Measurements from ENCODE around the gene BEND2.
"Not testable (repeated sequence)": the region's sequence is repeated elsewhere in the genome, so short reads cannot be mapped to it uniquely, and the experiment has no call there.

The BEND2 gene

DNA sequence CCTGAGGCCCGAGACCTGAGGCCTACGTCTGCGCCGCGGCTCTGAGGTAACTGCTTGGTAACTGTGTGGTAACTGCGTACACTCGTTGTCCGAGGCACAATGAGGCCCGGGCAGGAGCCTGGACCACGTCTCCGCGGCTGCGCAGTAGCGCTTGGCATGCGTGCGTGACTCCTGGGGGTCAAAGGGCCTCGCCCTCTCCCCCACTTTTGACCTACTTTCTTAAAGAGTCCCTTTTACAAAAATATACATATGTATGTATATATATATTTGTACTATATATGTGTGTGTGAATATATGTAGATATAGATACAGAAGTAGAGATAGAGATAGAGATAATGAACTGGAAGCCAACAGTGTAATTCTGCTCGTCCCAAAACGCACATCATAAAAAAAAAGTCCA, at the start of gene BEND2:
Gene BEND2 (minus strand): TSS at position 101 of the 400 bp plus-strand sequence. CDS start 136 bp downstream, outside the sequence.
- DNase-seq (ENCODE audit: extremely low read depth in 1 of 2, low read depth in 1 of 2), result no peak

DNA sequence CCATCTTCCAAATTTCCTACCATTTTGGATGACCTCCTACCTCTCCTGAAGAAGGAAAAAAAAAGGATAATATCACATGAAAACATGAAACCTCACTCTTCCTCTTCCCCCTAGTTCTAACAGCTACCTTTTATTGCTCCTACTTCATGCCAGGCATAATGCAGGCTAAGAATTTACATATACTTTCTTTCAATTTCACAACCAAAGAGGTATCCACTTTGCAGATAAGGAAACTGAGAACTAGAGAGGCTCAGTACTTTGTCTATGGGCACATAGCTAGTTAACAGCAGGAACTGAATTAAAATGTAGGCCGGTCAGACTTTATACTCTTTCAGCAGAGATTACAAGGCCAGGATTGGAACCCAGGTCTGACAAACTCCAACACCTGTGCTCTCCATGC, 34.4 kb upstream of the BEND2 start:
- no peak for DNase-seq (ENCODE audit: extremely low read depth in 1 of 2, low read depth in 1 of 2)

DNA sequence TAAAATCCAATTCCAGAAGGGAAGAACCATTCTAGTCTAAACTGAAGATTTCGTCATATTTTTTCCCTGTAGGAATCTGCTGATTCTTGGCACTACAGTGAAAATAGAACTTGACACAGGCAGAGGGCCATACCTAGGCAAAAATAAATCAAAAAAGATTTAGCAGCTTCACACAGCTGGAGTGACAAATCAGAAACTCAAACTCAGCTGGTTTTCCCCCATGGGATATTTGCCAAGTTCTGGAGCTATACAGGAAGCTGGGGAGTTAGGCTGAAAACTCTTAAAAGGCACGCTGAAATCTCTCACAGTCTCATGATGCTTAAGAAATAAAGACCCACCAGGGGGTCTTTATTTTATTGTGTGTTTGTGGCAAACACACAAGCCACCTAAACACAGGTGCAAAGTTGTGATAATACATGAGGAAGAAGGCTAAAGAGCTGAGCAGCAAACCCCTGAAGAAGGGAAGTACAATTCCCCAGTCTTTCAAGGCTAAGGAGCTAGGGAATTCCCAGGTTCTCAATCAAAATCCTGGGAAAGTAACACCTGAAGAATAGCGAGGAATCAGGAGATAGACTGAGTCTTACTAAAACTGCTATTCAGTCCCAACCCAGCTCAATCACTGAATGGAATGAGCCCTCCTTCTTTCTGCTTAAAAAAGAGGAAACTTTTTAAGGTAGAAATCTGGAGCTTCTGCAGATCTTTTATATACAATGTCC, 32.1 kb upstream of the BEND2 start:
- DNase-seq (ENCODE audit: extremely low read depth in 1 of 2, low read depth in 1 of 2), result no peak

DNA sequence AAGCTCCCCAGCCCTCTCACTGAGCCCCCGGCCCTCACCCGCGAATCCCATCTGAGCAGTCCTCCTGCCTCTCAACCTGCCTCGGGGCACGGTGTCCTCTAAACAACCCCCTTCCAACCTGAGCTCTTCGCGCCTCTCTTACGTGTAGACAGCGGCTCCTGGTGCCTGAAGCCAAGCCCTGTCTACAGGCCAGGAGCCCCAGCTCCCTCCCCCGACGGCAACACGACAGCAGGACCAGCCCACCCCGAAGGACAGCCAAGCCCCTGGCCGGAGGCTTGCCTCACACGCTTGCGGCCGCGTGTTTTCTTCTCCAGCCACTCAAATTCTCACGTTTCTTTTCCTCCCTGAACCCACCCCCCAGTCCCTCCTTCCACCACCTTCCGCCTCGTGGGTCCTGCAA, 9.0 kb upstream of the BEND2 start:
- not testable (repeated sequence) for DNase-seq (ENCODE audit: extremely low read depth in 1 of 2, low read depth in 1 of 2)

DNA sequence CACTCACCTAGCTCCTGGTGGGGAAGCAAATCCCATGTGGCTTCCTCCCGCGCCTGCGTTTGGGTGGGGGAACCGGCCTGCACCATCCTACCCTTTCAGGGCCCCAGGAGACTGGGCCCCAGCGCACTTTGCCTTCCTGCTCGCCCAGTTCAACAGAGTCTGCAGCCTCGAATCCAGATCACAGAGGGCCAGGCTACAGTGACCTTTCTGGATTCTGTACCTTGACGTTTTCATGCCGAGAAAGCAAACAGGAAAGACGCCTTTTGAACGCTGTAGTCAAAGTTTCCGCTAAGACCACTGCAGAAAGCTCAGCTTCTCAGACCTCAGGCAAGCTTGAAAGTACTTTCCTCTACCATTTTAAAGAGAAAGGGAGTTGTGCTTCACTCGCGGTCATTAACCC, 7.4 kb upstream of the BEND2 start:
- DNase-seq (ENCODE audit: extremely low read depth in 1 of 2, low read depth in 1 of 2), result no peak

DNA sequence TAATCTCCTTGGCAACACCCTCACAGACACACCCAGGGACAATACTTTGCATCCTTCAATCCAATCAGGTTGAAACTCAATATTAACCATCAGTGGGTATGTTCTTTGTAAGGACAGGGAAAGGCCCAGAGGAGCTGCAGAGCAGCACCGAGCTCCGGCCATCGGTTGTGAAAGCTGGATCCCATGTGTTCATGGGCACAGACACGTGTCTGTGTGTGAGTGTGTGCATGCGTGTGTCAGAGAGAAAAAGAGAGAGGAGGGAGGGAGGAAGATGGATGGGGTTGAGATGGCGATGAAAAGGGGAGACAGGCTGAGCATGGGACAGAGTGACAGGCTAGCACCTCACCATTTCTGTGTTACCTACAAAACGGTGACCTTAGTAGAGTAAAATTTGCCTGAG, 6.8 kb upstream of the BEND2 start:
- DNase-seq (ENCODE audit: extremely low read depth in 1 of 2, low read depth in 1 of 2), result no peak

DNA sequence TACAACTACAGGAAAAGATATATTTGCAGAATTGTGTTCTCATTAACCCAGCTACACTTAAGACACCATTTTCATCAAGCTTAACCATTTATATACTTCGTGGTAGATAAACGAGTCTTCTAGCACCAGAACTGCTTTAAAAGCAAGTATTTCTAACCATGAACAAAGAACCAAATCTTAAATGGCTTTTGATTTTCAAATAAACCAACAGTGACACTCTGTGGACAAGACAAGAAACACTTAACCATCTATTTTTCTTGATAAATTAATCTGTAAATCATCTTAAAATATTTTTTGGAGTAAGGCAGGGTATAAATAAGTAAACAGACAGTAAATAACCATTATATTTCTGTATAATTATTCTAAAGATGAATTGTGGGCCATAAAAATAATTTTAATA, 10.2 kb downstream of the BEND2 start:
- DNase-seq (ENCODE audit: extremely low read depth in 1 of 2, low read depth in 1 of 2), result no peak

DNA sequence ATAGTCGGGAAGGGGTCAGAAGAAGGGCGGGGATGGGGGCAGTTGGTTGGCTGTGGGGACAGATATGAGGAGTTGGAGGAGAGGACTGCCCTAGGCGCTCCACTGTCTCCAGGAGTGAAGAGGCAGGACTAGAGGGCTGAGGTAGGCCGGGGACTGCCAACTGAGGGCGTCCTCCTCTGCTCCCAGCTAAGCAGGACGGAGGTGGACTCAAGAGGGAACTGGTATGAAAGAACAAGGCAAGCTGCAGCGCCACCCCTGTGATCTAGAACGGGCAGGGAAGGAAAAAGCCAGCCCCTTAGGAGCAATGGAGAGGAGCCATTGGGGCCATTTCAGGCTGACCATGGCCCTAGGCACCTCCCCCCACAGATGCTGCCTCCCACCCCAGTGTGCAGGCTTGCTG, 14.0 kb downstream of the BEND2 start:
- DNase-seq (ENCODE audit: extremely low read depth in 1 of 2, low read depth in 1 of 2), result no peak

DNA sequence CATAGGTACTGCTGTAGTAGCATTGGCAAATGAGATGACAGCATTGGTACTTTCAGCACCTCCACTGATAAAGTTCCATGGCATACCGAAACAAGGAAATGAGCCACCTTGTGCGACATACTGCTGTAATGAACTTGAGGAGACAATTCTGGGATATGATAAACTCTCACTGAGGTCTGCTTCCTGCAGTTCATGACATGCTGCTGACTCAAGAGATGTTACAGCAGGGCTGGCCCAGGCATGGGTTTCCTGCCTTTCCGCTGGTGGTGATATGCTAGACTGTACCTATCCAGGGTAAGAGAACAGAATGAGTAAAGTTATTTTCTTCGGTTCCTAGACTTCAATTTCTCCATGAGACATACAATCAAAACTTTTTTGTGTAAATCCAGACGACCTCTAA, 17.1 kb downstream of the BEND2 start:
- no peak for DNase-seq (ENCODE audit: extremely low read depth in 1 of 2, low read depth in 1 of 2)

DNA sequence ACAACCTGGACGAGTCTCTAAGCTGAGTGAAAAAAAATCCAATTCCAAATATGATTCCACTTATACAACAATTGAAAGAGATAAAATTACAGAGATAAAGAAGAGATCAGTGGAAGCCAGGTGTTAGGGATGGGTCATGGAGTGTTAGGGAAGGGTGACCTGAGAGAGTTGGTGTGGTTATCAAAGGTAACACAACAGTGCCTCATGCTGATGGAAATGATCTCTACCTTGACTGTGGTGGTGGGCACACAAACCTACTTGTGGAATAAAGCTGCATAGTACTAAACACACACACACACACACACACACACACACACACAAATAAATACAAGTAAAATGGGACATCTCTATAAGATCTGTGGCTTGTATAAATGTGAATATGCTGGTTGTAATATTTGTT, 26.0 kb downstream of the BEND2 start:
- DNase-seq (ENCODE audit: extremely low read depth in 1 of 2, low read depth in 1 of 2), result no peak

DNA sequence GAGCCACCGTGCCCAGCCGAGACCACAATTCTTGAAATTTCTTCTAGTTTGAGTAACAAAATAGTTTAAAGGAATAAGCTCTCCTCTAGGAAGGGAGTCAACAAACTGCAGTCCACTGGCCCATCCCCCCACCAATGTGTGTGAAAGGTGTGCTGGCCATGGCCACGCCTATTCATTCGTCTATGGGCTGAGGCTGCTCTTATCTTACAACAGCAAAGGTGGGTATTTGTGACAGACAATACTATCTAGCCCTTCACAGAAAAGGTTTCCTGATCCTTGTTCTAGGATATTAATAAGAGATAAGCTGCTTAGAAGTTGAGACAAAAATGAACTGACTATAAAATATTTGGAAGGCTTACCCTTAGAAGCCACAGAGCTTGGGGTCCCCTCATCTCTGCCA, 41.2 kb downstream of the BEND2 start:
- DNase-seq (ENCODE audit: extremely low read depth in 1 of 2, low read depth in 1 of 2), result no peak

DNA sequence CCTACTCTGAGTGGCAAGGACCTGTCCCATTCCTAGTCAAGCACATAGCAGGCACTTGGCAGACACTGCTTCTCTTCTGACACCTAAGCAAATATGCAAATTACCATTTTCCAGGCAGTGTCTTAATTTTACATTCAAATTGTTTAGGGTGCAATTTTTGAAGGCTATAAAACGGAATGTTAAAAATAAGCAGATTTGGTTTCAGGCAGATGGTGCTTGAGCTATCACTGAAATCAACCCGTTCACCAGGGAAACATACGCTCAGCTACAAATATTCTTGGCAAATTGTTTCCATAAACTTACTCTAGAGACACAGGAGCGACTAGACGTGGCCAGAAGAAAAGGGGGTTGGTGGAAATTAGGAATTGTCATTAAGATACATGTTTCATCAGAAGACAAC, 45.7 kb downstream of the BEND2 start:
- DNase-seq (ENCODE audit: extremely low read depth in 1 of 2, low read depth in 1 of 2), result no peak

DNA sequence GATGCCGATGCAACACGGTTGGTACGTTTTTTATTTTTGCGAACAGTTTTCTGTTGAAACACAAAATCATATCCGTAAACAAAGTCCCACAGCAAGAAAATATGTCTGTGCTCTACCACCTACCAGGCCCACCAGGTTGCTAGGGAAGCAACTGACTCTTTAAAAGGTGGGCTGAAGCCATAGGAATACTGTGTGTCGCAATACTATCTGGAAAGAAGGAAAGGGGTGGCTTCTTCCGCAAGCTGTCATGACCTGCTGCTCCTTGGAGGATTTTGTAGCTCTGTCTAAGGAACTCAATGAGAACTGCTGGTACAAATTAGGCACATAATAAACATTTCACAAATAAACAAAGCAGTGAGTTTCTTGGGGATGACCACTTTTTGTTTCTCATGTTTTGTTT, 46.5 kb downstream of the BEND2 start:
- no peak for DNase-seq (ENCODE audit: extremely low read depth in 1 of 2, low read depth in 1 of 2)

DNA sequence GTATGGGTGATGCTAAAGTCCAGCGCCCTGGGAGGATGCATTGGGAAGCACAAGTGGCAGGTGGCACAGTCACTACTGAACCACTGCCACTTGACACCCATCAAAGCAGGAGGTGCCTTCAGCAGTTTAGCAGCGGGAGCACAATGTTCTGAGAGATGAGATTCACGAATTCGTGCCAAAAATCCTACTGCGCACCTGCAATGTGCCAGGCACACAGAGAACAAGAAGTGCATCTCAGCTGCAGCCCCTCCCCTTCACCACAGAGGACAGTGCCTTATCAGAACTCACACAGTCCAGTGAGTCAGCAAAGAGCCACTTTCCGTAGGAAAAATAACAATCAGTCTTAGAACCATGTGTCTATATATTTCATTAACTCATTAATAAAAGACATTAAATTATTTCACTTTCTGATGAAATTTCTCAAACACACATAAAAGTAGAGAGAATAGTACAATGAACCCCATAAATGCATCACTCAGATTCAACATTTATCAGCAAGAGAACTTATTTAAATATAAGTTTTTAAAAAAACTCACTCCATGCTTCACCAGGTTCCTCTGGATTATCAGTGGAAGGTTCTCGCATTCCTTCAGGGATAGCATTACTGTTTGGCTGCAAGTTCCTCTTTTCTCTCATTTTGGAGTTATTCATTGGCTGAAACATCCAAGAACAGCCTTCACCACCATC, 47.0 kb downstream of the BEND2 start:
- no peak for DNase-seq (ENCODE audit: extremely low read depth in 1 of 2, low read depth in 1 of 2)

DNA sequence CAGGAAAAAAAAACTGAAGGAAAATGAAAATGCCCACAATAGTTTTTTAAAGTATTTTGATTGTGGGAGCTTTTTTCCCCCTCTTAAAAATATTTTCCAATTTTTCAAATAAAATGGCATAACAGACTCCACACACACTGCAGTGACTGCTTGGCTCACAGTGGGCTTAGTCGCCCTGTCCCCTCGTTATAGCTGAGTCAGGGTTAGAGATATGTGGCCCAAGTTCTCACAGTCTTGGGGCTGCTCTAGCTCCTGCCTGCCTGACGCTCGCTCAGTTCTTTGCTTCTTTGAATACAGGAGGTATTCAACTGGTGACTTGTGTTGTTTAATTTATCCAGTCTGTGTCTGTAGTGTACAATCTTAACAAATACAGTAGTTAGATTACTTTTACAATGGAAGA, 47.7 kb downstream of the BEND2 start:
- no peak for DNase-seq (ENCODE audit: extremely low read depth in 1 of 2, low read depth in 1 of 2)

DNA sequence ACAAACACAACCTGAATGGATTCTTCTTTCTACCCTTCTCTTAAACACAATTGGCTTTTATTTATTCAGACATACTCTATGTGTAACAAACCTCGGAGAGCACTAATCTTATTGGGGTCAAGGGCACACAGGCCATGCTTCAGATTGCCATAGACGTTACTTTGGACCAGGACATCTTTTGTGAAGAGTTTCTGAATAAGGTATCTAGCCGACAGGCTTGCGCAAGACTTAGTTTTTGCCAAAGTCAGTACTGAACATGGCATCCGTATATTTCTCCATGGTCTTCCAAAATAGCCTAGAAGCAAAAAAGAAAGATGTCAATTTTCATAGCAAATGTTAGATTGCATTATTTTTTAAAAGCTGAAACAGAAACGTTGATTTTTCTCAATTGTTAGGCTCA, 49.8 kb downstream of the BEND2 start:
- no peak for DNase-seq (ENCODE audit: extremely low read depth in 1 of 2, low read depth in 1 of 2)

DNA sequence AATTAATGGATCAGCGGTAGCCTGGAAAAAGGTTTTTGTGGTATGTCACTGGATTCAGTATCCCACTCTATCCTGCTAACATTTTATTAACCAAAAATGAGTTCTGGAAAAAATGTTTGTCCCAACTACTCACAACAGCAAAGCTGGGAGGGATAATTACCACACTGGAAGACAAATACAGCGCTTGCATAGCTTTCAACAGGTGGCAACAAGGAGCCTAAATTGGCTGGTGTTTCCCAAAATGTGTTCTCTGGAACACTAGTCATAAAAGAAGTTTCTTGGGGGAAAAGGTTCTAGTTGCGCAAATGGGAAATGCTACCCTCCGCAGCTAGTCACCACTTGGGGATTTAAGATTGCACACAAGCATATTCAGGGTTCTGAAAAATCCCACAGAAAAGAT, 54.6 kb downstream of the BEND2 start:
- DNase-seq (ENCODE audit: extremely low read depth in 1 of 2, low read depth in 1 of 2), result no peak

DNA sequence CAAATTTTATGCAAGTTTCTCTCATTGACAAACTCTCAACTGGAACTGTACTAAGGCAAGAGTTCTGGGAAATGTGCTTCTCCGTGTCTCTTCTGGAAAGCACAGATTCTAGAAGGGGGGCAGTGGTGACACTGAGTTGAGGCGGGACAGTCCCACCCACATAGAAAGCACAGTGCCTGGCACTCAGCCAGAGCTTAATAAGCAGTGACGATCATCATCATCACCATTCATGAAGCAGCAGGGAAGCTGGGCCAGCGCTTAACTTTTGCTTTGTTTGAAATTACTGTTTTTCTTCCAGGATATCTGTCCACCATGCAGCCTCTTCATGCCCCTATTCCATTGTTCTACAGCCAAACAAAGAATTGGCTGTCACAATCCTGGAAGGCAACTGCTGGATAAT, 60.3 kb downstream of the BEND2 start:
- no peak for DNase-seq (ENCODE audit: extremely low read depth in 1 of 2, low read depth in 1 of 2)

DNA sequence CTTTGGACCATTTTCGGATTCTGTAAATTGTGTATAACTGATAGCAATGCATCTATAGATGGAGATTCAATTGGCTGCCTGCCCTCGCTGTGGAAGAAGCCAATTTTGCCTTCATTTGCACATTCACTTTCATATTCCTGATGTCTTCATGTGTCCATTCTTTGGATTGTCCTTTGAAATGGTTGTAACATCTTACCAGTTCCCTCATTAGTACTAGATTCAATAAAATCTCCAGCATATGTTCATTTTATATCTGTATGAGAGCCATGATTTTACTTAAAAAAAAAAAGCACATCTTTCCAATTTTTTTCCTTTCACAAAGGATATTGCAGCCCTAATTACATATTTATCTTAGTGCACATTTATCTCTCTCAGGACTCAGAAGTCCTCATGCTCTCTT, 61.7 kb downstream of the BEND2 start:
- DNase-seq (ENCODE audit: extremely low read depth in 1 of 2, low read depth in 1 of 2), result no peak

DNA sequence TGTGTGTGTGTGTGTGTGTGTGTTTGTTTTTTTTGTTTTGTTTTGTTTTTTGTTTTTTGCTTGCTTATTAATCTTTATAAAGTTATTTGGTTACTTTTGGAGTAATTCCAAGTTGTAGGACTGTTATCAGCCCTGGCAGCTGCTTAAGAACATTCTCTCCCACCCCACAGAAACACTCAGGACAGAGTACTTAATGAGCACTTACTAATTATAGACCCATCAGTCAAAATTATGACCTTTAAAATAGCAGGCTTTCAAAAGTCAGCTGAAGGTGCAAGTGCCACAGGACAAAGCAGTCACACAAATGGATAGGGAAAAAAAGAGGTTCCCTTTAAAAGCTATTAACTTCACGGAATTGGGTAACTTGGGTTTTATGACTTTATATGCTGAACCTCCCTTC, 69.0 kb downstream of the BEND2 start:
- DNase-seq (ENCODE audit: extremely low read depth in 1 of 2, low read depth in 1 of 2), result no peak

DNA sequence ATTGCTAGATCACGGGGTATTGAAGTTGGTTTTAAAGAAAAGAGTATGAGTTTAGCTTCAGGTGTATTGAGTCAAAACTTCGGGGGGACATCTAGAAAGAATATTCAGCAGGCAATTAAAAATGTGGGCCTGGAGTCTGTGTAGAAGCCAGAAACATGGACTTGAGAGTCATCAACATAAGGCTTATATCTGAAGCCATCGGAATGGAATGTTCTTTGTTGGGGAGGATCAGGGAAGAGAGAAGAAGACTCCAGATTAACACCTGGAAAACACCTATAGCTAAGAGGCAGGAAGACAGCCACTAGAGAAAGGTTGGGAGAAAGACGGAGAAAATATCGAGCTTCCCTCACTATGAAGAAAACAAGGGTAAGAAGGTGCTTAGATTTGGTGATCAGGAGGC, 69.5 kb downstream of the BEND2 start:
- no peak for DNase-seq (ENCODE audit: extremely low read depth in 1 of 2, low read depth in 1 of 2)

DNA sequence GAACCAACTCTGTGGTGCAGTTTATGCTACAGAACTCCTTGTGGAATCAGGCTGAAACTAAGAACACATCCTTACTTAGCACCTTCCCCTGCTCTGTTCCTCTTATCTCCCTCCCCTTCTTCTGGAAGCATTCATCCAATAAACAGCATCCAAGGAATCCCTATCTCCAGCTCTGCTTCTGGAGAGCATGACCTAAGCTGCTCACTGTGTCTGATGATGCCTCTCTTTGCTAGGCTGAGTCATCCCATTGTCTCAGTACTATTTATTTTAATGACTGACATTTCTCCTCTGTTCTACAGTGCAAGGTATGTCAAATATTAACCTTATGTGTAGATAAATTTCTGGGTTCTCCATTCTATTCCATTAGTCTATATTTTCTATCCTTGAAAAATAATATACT, 71.2 kb downstream of the BEND2 start:
- DNase-seq (ENCODE audit: extremely low read depth in 1 of 2, low read depth in 1 of 2), result no peak

DNA sequence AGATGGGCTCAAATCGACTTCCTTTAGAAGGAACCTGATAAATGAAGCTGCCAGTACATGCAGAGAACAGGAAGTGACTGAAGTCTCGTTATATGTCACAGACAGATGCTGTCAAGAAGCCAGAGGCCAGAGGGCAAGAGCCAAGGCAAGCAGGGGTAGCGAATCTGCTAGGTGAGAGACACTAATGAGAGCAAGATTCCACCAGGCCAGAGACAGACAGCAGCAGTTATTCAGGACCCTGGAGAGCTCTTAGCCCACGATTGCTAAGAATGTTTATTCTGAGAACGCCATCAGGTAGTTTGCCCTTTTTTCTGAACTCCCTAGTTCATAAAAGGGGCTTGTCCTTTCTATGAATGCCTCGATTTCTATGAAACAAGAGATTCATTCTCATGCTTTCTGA, 73.7 kb downstream of the BEND2 start:
- DNase-seq (ENCODE audit: extremely low read depth in 1 of 2, low read depth in 1 of 2), result no peak
